Measurements from ENCODE around the gene MARCHF9. TPM values are rescaled to one million over a fixed set of nuclear protein-coding genes. Genes with fewer than 3 reads are reported as not detected.

MARCHF9 gene
- total RNA-seq, 1 donor from 2014 or later, result 15.0 TPM

DNA sequence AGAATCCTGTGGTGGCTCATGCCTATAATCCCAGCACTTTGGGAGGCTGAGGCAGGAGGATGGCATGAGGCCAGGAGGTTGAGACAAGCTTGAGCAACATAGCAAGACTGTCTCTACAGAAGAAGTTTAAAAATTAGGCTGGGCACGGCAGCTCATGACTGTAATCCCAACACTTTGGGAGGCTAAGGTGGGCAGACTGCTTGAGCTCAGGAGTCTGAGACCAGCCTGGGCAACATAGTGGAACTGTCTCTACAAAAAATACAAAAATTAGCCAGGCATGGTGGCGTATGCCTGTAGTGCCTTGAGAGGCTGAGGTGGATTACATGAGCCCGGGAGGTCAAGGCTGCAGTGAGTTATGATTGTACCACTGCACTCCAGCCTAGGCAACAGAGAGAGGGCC is 13.0 kb downstream of the MARCHF9 start:
- H3K36me3 Mint-ChIP-seq, result peaks cover 22% of the 10 kb centered on the region
- H3K9me3 Mint-ChIP-seq, result no peaks in the 10 kb centered on the region
- no peak overlapping the region for H3K4me3 Mint-ChIP-seq
- TF ChIP-seq, protein P1, sequence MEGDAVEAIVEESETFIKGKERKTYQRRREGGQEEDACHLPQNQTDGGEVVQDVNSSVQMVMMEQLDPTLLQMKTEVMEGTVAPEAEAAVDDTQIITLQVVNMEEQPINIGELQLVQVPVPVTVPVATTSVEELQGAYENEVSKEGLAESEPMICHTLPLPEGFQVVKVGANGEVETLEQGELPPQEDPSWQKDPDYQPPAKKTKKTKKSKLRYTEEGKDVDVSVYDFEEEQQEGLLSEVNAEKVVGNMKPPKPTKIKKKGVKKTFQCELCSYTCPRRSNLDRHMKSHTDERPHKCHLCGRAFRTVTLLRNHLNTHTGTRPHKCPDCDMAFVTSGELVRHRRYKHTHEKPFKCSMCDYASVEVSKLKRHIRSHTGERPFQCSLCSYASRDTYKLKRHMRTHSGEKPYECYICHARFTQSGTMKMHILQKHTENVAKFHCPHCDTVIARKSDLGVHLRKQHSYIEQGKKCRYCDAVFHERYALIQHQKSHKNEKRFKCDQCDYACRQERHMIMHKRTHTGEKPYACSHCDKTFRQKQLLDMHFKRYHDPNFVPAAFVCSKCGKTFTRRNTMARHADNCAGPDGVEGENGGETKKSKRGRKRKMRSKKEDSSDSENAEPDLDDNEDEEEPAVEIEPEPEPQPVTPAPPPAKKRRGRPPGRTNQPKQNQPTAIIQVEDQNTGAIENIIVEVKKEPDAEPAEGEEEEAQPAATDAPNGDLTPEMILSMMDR (conservative IDR thresholded peaks at IDR 0.05), result no peak
- H3K27me3 Mint-ChIP-seq, result peaks cover 56% of the 10 kb centered on the region
- no peak overlapping the region for H3K27ac Mint-ChIP-seq
- no peak for DNase-seq (ENCODE audit: extremely low spot score, unreplicated experiment)
- H3K4me1 Mint-ChIP-seq (ENCODE audit: unreplicated experiment), result peaks cover 24% of the 10 kb centered on the region

DNA sequence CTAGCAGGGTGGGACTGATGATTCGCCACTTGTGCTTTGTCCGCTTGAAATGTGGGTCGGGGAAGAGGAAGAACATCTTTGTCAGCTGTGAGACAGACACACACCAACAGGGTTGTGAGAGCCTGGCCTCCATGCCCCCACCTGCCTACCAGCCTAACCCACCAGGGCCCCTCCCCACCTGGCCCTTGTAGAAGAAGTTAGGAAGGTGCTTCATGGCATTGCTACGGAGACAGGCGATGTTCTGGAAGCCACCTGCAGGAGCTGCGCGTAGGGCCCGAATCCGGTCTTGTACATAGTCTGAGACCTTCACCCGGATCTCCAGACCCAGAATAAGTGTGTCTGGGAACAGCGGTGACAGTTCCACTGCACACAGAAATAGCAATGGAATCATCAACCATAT is 14.7 kb downstream of the MARCHF9 start:
- no peak for DNase-seq (ENCODE audit: extremely low spot score, unreplicated experiment)
- peaks cover 26% of the 10 kb centered on the region for H3K4me1 Mint-ChIP-seq (ENCODE audit: unreplicated experiment)
- peak overlapping the region; percentile 19 for H3K27ac Mint-ChIP-seq
- H3K9me3 Mint-ChIP-seq, result no peaks in the 10 kb centered on the region
- H3K27me3 Mint-ChIP-seq, result peaks cover 39% of the 10 kb centered on the region
- H3K36me3 Mint-ChIP-seq, result peaks cover 19% of the 10 kb centered on the region
- H3K4me3 Mint-ChIP-seq, result peak overlapping the region; percentile 71
- TF ChIP-seq, protein P1 (conservative IDR thresholded peaks at IDR 0.05), result no peak

GRCh38 chr12:57770734-57771133 is 15.8 kb downstream of the MARCHF9 start:
- Mint-ChIP-seq H3K4me3 (peak overlapping the region; percentile 99), H3K27ac (no peak overlapping the region), H3K27me3 (peaks cover 28% of the 10 kb centered on the region), H3K4me1 (ENCODE audit: unreplicated experiment) (peaks cover 26% of the 10 kb centered on the region), H3K9me3 (no peaks in the 10 kb centered on the region), H3K36me3 (peaks cover 19% of the 10 kb centered on the region)
- TF ChIP-seq, protein P1 (conservative IDR thresholded peaks at IDR 0.05), result no peak
- no peak for DNase-seq (ENCODE audit: extremely low spot score, unreplicated experiment)

DNA sequence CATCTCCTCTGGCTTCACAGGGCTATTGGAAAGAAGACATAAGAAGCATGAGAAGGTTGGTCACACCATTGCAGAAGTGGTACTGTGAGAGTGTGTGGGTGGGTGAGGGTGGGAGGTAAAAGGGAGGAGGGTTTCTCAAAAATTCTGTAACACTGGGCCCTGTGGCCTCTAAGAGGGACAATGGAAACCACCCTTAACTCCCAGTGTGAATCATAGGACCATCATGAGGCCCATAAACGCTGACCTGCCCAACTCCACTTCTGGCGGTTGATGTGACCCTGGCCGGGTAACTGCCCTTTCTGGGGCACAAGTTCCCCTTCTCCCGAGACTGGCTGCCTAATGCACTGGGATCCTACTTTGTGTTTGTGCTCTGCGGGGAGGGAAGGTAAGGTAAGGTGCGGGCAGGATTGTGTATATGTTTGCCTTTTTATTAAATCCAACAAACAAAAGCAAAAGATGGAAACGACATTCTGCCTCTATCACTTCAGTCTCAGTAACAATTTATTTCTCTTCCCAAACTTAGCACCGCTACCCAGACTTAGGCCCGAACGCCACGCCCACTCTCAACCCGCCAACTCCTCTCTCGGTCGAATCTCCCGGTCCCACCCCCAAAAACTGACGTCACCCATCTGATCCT is 16.5 kb downstream of the MARCHF9 start:
- peaks cover 22% of the 10 kb centered on the region for H3K27me3 Mint-ChIP-seq
- H3K4me3 Mint-ChIP-seq, result peak overlapping the region; percentile 99
- peaks cover 19% of the 10 kb centered on the region for H3K36me3 Mint-ChIP-seq
- peaks cover 24% of the 10 kb centered on the region for H3K4me1 Mint-ChIP-seq (ENCODE audit: unreplicated experiment)
- TF ChIP-seq, protein P1 (conservative IDR thresholded peaks at IDR 0.05), result no peak
- H3K27ac Mint-ChIP-seq, result peak overlapping the region; percentile 99
- no peaks in the 10 kb centered on the region for H3K9me3 Mint-ChIP-seq
- DNase-seq (ENCODE audit: extremely low spot score, unreplicated experiment), result no peak

DNA sequence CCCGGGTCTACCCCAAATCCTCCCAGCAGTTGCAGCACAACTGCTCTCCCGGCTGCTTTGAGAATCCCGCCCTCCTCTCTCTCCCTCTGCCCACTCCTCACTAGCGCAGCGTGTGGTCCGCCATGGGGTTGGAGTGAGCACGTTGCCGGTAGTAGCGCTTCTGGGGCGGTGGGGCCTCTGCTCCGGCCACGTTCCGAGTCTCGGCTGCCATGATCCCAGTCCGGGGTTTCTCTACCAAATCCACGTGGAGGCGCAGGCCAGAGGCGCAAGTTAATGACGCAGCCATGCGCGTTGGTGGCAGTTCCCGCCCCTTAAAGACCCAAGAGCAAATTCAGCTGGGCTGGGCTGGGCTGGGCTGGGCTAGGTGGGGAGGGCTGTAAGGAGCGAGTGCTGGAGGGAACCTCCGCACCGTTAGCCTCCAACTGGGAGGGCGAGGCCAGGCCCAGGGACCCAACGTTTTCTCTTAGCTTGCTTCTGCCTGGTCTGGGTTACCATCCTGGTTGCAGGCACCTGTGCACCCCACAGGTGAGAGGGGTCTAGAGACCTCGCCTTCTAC is 17.0 kb downstream of the MARCHF9 start, which contains the start of gene METTL1:
Gene METTL1, minus strand, starts transcription at position 233 of the 556 bp plus-strand sequence. Its CDS starts 22 bp downstream, at position 211.
- peaks cover 21% of the 10 kb centered on the region for H3K4me1 Mint-ChIP-seq (ENCODE audit: unreplicated experiment)
- H3K27me3 Mint-ChIP-seq, result peaks cover 16% of the 10 kb centered on the region
- peak; percentile 93 for DNase-seq (ENCODE audit: extremely low spot score, unreplicated experiment)
- TF ChIP-seq, protein P1 (conservative IDR thresholded peaks at IDR 0.05), result no peak
- peak within 1 kb of the TSS; percentile 99 for H3K27ac Mint-ChIP-seq
- peak within 1 kb of the TSS; percentile 99 for H3K4me3 Mint-ChIP-seq
- H3K9me3 Mint-ChIP-seq, result no peaks in the 10 kb centered on the region
- peaks cover 19% of the 10 kb centered on the region for H3K36me3 Mint-ChIP-seq

Measured in type B pancreatic cell (in vitro differentiated cells).